ENCODE results near the gene BRD1. TPM values are rescaled to one million over a fixed set of nuclear protein-coding genes. Genes with fewer than 3 reads are reported as not detected.

Gene BRD1
- total RNA-seq, 3 donors from 2014 or later (not counting 1 experiment from before 2014, with no cell fraction given), result 126 to 154 (median 132) TPM

GRCh38 chr22:49820984-49821383 is 6.7 kb downstream of the BRD1 start:
- H3K4me3 Mint-ChIP-seq, result no peak overlapping the region
- ATAC-seq (no peak), DNase-seq (no peak)
- H3K36me3 Mint-ChIP-seq, result peaks cover 9% of the 10 kb centered on the region
- WGBS (ENCODE audit: insufficient coverage), result 93% methylated on average over 7 of the region's 7 CpGs
- H3K9me3 ChIP-seq (ENCODE audit: control insufficient read depth, insufficient read depth, low read length), result no peaks in the 10 kb centered on the region
- no peak for TF ChIP-seq CTCF (IDR thresholded peaks at IDR 0.05)
- peaks cover 27% of the 10 kb centered on the region for H3K4me1 ChIP-seq (ENCODE audit: control insufficient read depth, insufficient read depth, low read length)
- H3K36me3 ChIP-seq (ENCODE audit: control insufficient read depth, insufficient read depth, low read length), result peaks cover 49% of the 10 kb centered on the region
- peaks cover 58 to 60% of the 10 kb centered on the region in 2 donors for H3K4me1 Mint-ChIP-seq
- H3K9me3 Mint-ChIP-seq, result no peaks in the 10 kb centered on the region
- H3K27me3 ChIP-seq (ENCODE audit: control insufficient read depth, insufficient read depth, low read length), result no peaks in the 10 kb centered on the region
- intact Hi-C loops (cut with micrococcal nuclease), result no loop called here
- H3K27me3 Mint-ChIP-seq (ENCODE audit: low read depth in 2 of 2), result no peaks in the 10 kb centered on the region
- H3K27ac ChIP-seq (ENCODE audit: low read length), result no peak overlapping the region
- H3K4me3 ChIP-seq (ENCODE audit: low read length), result no peak overlapping the region
- no peak overlapping the region for H3K27ac Mint-ChIP-seq

- peak in 1 of 3 donors; percentile 39 for ATAC-seq
- H3K9me3 Mint-ChIP-seq, result no peaks in the 10 kb centered on the region
- WGBS (ENCODE audit: insufficient coverage), result 98% methylated on average over 3 of the region's 3 CpGs
Observed at GRCh38 chr22:49817359-49817758, 10.3 kb downstream of the BRD1 start.

GRCh38 chr22:49815641-49816091 is 12.0 kb downstream of the BRD1 start:
- 75% methylated on average over 15 of the region's 15 CpGs for WGBS (ENCODE audit: insufficient coverage)
- no peaks in the 10 kb centered on the region for H3K9me3 Mint-ChIP-seq
- no peak overlapping the region for H3K4me3 ChIP-seq (ENCODE audit: low read length)
- H3K36me3 Mint-ChIP-seq, result no peaks in the 10 kb centered on the region
- H3K27ac Mint-ChIP-seq, result peak overlapping the region in 1 of 2 donors; percentile 69
- no peak for TF ChIP-seq CTCF (IDR thresholded peaks at IDR 0.05)
- peaks cover 29% of the 10 kb centered on the region for H3K36me3 ChIP-seq (ENCODE audit: control insufficient read depth, insufficient read depth, low read length)
- no peaks in the 10 kb centered on the region for H3K27me3 Mint-ChIP-seq (ENCODE audit: low read depth in 2 of 2)
- ATAC-seq (peak in 1 of 3 donors; percentile 9), DNase-seq (no peak)
- H3K27me3 ChIP-seq (ENCODE audit: control insufficient read depth, insufficient read depth, low read length), result no peaks in the 10 kb centered on the region
- intact Hi-C loops (cut with micrococcal nuclease), result no loop called here
- H3K27ac ChIP-seq (ENCODE audit: low read length), result no peak overlapping the region
- H3K4me1 Mint-ChIP-seq, result peaks cover 54 to 71% of the 10 kb centered on the region in 2 donors
- H3K9me3 ChIP-seq (ENCODE audit: control insufficient read depth, insufficient read depth, low read length), result no peaks in the 10 kb centered on the region
- peaks cover 26% of the 10 kb centered on the region for H3K4me1 ChIP-seq (ENCODE audit: control insufficient read depth, insufficient read depth, low read length)
- H3K4me3 Mint-ChIP-seq, result peak overlapping the region; percentile 17

More at GRCh38 chr22:49817359-49817758, 10.3 kb downstream of the BRD1 start:
- Histone ChIP-seq H3K4me3 (ENCODE audit: low read length) (no peak overlapping the region), H3K9me3 (ENCODE audit: control insufficient read depth, insufficient read depth, low read length) (no peaks in the 10 kb centered on the region), H3K27ac (ENCODE audit: low read length) (no peak overlapping the region), H3K4me1 (ENCODE audit: control insufficient read depth, insufficient read depth, low read length) (peaks cover 19% of the 10 kb centered on the region), H3K27me3 (ENCODE audit: control insufficient read depth, insufficient read depth, low read length) (no peaks in the 10 kb centered on the region), H3K36me3 (ENCODE audit: control insufficient read depth, insufficient read depth, low read length) (peaks cover 41% of the 10 kb centered on the region)
- Mint-ChIP-seq H3K27ac (peak overlapping the region in 1 of 2 donors; percentile 1), H3K27me3 (ENCODE audit: low read depth in 2 of 2) (no peaks in the 10 kb centered on the region), H3K4me1 (peaks cover 50 to 64% of the 10 kb centered on the region in 2 donors), H3K4me3 (no peak overlapping the region), H3K36me3 (no peaks in the 10 kb centered on the region)
- TF ChIP-seq CTCF (IDR thresholded peaks at IDR 0.05), result no peak
- no peak for DNase-seq
- intact Hi-C loops (cut with micrococcal nuclease), result no loop called here

GRCh38 chr22:49814856-49815255 is 12.8 kb downstream of the BRD1 start:
- H3K9me3 ChIP-seq (ENCODE audit: control insufficient read depth, insufficient read depth, low read length), result no peaks in the 10 kb centered on the region
- Mint-ChIP-seq H3K4me1 (peaks cover 56 to 75% of the 10 kb centered on the region in 2 donors), H3K27ac (no peak overlapping the region), H3K4me3 (no peak overlapping the region), H3K36me3 (no peaks in the 10 kb centered on the region), H3K27me3 (ENCODE audit: low read depth in 2 of 2) (no peaks in the 10 kb centered on the region), H3K9me3 (no peaks in the 10 kb centered on the region)
- no peak overlapping the region for H3K27ac ChIP-seq (ENCODE audit: low read length)
- TF ChIP-seq CTCF (IDR thresholded peaks at IDR 0.05), result no peak
- no peak overlapping the region for H3K4me3 ChIP-seq (ENCODE audit: low read length)
- intact Hi-C loops (cut with micrococcal nuclease), result no loop called here
- H3K27me3 ChIP-seq (ENCODE audit: control insufficient read depth, insufficient read depth, low read length), result no peaks in the 10 kb centered on the region
- DNase-seq (no peak), ATAC-seq (no peak)
- H3K36me3 ChIP-seq (ENCODE audit: control insufficient read depth, insufficient read depth, low read length), result peaks cover 21% of the 10 kb centered on the region
- WGBS (ENCODE audit: insufficient coverage), result 82% methylated on average over 8 of the region's 8 CpGs
- H3K4me1 ChIP-seq (ENCODE audit: control insufficient read depth, insufficient read depth, low read length), result peaks cover 26% of the 10 kb centered on the region

All from natural killer cell (primary cell).